IPS-15b (cell line): ENCODE results near the gene BABAM2.

ENCODE experiments used
- H3K27me3 ChIP-seq: one replicate; pipeline ENCODE4 v1.6.1; 2013; ENCODE audit warnings: low read length; ENCODE audit not compliant: control insufficient read depth, insufficient read depth
- H3K36me3 ChIP-seq: one replicate; pipeline ENCODE4 v1.6.1; 2013; ENCODE audit warnings: low read length; ENCODE audit not compliant: control insufficient read depth, insufficient read depth
- H3K4me1 ChIP-seq: one replicate; pipeline ENCODE4 v1.6.1; 2013; ENCODE audit warnings: mild to moderate bottlenecking, low read length; ENCODE audit not compliant: control insufficient read depth, insufficient read depth
- H3K4me3 ChIP-seq: one replicate; pipeline ENCODE4 v1.5.1; 2013; ENCODE audit warnings: low read depth, low read length
- H3K9ac ChIP-seq: one replicate; pipeline ENCODE4 v1.6.1; 2013; ENCODE audit warnings: low read depth, mild to moderate bottlenecking, low read length
- H3K9me3 ChIP-seq: one replicate; pipeline ENCODE4 v1.6.1; 2013; ENCODE audit warnings: mild to moderate bottlenecking, low read length; ENCODE audit not compliant: control insufficient read depth, insufficient read depth

BABAM2 gene

DNA sequence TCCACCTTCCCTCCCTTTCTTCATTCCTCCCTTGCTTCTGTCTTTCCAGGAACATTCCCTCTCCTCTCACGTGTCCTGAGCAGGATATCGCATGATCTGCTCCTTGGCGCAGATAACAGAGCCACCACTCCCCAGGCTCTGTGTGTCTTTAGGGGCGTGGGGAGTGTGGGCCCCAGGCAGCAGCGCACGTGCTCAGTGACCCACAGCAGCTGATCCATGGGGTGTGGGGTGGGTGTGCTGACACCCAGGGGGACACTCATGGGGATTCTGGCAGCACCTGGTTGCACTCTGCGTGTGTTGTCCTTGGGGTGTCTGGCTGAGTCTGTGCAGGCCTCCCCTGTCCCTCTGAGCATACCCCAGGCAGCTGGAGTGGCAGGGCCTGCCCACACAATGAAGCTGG, 492.2 kb downstream of the BABAM2 start:
- no peaks in the 10 kb centered on the region for H3K9me3 ChIP-seq
- H3K27me3 ChIP-seq: peaks cover 70% of the 10 kb centered on the region
- no peaks in the 10 kb centered on the region for H3K36me3 ChIP-seq
- no peak overlapping the region for H3K9ac ChIP-seq
- H3K4me1 ChIP-seq: no peaks in the 10 kb centered on the region
- H3K4me3 ChIP-seq: no peak overlapping the region

- Histone ChIP-seq H3K27me3 (peaks cover 68% of the 10 kb centered on the region), H3K9ac (no peak overlapping the region), H3K36me3 (no peaks in the 10 kb centered on the region), H3K4me3 (no peak overlapping the region), H3K4me1 (peaks cover 10% of the 10 kb centered on the region), H3K9me3 (no peaks in the 10 kb centered on the region)
These were observed 496.8 kb downstream of the BABAM2 start for GRCh38 chr2:28387082-28387960.
